GM18517 (cell line): Measurements from ENCODE around the gene SCNM1.
"Not testable (repeated sequence)": the region's sequence is repeated elsewhere in the genome, so short reads cannot be mapped to it uniquely, and the experiment has no call there.

Experiments used
- ATAC-seq: cut with Tn5 transposase; IDR thresholded peaks from one replicate; pipeline ENCODE4 v1.9.1; 2021; ENCODE audit warnings: mild to moderate bottlenecking, moderate library complexity; ENCODE audit not compliant: unreplicated experiment

The SCNM1 gene

GRCh38 chr1:151192047-151192446 is 26.1 kb downstream of the SCNM1 start:
- ATAC-seq, result no peak

DNA sequence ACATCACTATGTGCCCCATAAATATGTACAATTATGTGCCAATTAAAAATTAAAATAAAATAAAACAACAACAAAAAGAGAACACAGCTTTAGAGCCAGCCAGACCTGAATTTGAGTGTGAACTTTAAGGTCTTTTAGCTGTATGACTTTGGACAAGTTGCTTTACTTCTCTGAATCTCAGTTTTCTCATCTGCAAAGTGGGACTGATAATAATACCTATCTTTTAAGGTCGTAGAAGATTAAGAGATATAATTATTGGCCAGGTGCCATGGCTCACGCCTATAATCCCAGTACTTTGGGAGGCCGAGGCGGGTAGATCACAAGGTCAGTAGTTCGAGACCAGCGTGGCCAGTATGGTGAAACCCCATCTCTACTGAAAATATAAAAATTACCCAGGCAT is 27.4 kb downstream of the SCNM1 start:
- no peak for ATAC-seq

- ATAC-seq, result no peak
These were observed 27.9 kb downstream of the SCNM1 start for GRCh38 chr1:151193856-151194255.

DNA sequence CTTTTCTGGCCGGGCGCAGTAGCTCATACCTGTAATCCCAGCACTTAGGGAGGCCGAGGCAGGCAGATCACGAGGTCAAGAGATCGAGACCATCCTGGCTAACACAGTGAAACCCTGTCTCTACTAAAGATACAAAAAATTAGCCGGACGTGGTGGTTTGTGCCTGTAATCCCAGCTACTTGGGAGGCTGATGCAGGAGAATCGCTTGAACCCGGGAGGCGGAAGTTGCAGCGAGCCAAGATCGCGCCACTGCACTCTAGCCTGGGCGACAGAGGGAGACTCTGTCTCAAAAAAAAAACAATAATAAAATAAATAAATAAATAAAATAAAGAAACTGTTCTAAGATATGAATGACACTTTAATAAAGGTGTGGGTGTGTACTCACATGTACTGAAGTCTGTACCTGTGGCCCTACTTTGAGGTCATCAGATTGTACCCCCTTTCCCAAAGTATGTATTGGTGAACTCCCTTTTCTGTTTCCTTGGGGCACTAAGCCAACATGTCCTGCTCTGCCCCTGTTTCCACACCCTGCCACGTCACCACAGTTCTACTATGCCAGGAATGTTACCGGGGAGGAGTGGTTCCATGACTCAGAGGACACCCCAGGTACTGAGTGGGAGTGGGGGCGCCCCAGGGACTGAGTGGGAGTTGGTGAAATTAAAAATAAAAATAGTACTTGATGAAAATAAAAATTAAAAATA is 29.1 kb downstream of the SCNM1 start:
- ATAC-seq, result not testable (repeated sequence)

DNA sequence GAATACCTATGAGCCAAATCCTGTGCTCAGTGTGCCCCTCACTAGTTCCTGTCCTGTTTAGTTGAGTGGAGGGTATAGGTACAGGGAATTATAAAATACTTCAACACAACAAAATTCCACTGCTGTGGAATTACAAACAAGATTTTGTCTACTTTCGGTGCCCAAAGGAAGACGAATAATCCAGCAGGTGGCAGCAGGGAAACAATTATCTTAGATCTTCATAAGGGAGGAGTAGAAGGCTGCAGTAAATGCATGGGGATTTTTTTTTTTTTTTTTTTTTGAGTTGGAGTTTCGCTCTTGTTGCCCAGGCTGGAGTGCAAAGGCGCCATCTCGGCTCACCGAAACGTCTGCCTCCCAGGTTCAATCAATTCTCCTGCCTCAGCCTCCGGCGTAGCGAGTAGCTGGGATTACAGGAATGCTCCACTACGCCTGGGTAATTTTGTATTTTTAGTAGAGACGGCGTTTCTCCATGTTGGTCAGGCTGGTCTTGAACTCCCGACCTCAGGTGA is 30.4 kb downstream of the SCNM1 start:
- ATAC-seq, result no peak

GRCh38 chr1:151197863-151198253 is 31.9 kb downstream of the SCNM1 start:
- ATAC-seq, result no peak

DNA sequence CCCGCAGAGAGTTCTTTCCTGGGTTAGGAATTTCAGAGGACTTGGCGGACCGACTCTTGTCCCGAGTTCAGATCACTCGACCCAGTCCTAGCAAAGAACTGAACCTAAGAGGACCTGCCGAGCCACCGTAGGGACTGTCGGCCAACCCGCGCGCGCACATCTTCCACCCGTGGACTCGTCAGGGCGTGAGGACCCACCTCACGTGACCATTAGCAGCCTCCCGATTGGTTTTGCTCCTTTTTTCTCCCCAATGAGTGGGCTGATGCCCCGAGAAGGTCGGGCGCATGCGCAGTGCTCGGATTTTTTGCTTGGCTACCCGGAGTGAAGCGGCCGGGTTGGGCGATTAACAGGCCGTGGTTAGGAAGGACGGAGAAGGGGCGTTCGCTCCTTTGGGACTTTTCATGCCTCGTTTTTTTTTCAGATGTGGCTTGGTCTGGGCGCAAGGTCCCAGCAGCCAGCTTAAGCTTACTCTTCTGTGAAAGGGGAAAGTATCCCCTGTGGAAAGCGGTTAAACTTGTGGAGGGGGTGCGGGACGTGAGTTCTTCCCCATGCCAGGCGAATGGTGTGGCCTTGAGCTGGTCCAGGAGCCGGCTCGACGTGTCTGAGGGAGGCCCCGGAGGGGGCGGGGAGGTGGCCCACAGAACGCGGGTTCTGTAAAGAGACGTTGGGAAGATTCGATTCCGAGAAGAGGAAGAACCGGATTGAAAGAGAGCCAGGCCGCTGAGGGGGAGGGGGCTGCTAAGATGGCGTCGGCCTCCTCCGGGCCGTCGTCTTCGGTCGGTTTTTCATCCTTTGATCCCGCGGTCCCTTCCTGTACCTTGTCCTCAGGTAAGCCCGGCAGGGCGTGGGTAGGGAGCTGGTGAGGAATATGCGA is 32.5 kb downstream of the SCNM1 start, which contains the start of gene PIP5K1A:
PIP5K1A (plus strand) TSS at position 299 of the 874 bp plus-strand sequence; CDS start at position 744, 445 bp downstream.
- ATAC-seq, result peak; percentile 84

DNA sequence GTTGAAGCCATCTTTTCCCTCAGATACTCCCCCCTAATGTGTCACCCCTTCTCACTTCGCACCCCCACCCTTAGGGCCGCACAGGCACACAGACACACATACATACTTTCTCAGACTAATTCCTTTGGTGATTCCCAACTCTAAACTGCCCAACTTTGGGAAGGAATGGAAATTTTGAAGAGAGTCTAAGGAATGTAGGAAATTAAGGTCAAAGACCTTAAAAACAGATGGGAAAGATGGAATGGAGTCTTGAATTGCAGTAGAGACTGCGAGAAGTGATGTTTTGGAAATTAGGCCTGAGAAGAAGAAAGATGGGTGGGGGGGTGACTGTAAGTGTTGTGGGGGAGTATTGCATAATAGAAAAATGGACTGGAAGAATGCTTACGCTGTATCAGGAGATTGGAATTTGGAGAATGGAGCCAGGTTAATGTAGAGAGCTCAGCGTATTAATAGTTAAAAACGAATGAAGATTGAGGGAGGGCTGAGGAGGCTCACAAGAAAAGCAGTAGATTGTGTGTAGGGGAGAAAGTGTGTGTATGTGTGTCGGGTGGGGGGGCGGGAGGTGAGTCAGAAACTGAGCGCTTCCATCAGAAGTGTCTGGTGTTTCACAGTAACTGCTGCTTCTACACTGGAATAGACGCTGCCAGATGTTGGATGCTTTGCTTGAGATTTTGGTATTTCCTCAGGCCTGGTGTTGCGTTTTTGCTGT is 34.1 kb downstream of the SCNM1 start:
- no peak for ATAC-seq

DNA sequence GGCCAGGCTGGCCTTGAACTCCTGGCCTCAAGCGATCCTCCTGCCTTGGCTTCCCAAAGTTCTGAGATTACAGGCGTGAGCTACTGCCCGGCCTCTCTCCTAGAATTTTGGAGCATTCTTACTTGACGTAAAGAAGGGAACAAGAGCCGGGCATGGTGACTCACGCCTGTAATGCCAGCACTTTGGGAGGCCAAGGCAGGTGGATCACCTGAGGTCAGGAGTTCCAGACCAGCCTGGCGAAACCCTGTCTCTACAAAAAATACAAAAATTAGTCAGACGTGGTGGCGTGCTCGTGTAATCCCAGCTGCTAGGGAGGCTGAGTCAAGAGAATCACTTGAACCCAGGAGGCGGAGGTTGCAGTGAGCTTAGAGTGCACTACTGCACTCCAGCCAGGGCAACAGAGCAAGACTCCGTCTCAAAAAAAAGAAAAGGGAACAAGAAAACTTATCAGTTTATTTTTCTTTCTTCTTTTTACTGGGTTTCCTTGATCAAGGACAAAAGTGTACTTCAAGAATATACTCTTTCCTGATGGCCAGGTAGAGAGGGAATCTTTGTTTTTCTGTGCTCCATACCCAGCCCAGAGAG is 39.5 kb downstream of the SCNM1 start:
- not testable (repeated sequence) for ATAC-seq

GRCh38 chr1:151210830-151211229 is 44.9 kb downstream of the SCNM1 start:
- no peak for ATAC-seq

DNA sequence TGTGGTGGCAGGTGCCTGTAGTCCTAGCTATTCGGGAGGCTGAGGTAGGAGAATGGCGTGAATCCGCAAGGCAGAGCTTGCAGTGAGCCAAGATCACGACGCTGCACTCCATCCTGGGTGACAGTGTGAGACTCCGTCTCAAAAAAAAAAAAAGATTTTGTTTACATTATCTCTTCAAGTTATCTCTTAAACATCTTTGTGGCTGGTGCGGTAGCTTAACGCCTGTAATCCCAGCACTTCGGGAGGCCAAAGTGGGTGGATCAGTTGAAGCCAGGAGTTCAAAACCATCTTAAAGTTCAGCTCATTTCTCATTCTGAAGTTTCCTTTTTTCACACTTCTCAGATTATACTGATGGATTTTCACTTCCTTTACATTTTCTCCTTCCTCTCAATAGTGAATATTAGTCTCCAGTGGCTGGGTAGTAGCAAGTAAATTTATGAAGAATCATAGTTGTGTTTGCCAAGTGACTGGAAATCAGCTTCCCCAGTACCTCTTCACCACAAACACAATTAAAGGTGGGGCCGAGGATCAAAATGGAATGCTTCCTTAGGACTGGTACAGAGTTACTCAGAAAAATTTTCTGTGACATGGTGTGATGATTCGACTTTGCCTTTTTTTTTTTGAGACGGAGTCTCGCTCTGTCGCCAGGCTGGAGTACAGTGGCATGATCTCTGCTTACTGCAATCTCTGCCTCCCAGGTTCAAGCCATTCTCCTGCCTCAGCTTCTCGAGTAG is 46.2 kb downstream of the SCNM1 start:
- no peak for ATAC-seq

DNA sequence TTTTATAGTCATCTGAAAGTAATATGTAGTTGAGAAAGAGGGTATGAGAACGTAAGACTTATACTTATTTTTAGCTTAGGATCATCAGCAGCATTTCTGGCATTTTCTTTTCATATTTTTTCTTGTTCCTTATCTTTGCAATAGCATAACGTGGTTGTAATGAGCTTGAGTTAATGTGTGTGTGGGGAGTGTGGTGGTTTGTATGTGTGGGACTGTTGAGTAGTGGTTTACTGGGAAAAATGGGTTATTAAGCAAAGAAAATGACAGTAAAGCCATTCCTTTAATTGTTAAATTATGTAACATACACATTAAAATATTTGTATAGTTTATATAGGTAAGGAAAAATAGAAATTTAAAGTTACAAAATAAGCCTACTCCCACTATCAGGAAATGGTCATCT is 47.6 kb downstream of the SCNM1 start:
- ATAC-seq, result no peak
